Omental fat pad (tissue), 4 donors: ENCODE results near the gene SLC35F3. TPM values are rescaled to one million over a fixed set of nuclear protein-coding genes. Genes with fewer than 3 reads are reported as not detected.

Experiments used
- ATAC-seq: fragments of 150-250 bp; one replicate; pipeline ENCODE4 v1.9.1; 2016; ENCODE audit warnings: mild to moderate bottlenecking, moderate library complexity; ENCODE audit not compliant: low FRiP score
- DNase-seq: peaks from one replicate; pipeline ENCODE4 v3.0.0-alpha.2; 2019; ENCODE audit warnings: low spot score
- CTCF ChIP-seq, 3 donors: fragments of 450-650 bp; IDR thresholded peaks; one replicate each; pipeline ENCODE4 v1.5.1; 2016 to 2017; ENCODE audit warnings: antibody characterized with exemption in 3 of 3, mild to moderate bottlenecking in 3 of 3, moderate library complexity in 2 of 3
- total RNA-seq, 4 donors: library from RNA; depleted of rRNA; stranded (reverse); fragments of >200 nt; gene quantifications; one replicate each; pipeline ENCODE4 v1.1.0, GENCODE V29; 2016

The SLC35F3 gene
- total RNA-seq, 4 donors from 2014 or later = 0.09 TPM; not detected in 3

- TF ChIP-seq CTCF (IDR thresholded peaks at IDR 0.05) = no peak
- no peak for ATAC-seq
- no peak for DNase-seq
These were observed 416.8 kb downstream of the SLC35F3 start for GRCh38 chr1:234321231-234321630.

GRCh38 chr1:234322097-234322496 is 417.6 kb downstream of the SLC35F3 start:
- TF ChIP-seq CTCF (IDR thresholded peaks at IDR 0.05) = no peak
- no peak for ATAC-seq
- no peak for DNase-seq

- no peak for DNase-seq
- TF ChIP-seq CTCF (IDR thresholded peaks at IDR 0.05) = no peak
- ATAC-seq = no peak
These were observed 418.5 kb downstream of the SLC35F3 start for GRCh38 chr1:234322979-234323378.

GRCh38 chr1:234324821-234325220 is 420.3 kb downstream of the SLC35F3 start:
- ATAC-seq (no peak), DNase-seq (no peak)
- TF ChIP-seq CTCF (IDR thresholded peaks at IDR 0.05) = no peak

GRCh38 chr1:234325878-234326496 is 421.5 kb downstream of the SLC35F3 start:
- TF ChIP-seq CTCF (IDR thresholded peaks at IDR 0.05) = no peak
- no peak for DNase-seq
- ATAC-seq = no peak

GRCh38 chr1:234326497-234327366 is 422.3 kb downstream of the SLC35F3 start:
- no peak for TF ChIP-seq CTCF (IDR thresholded peaks at IDR 0.05)
- no peak for DNase-seq
- ATAC-seq = peak; percentile 44
